ENCODE measurements around the gene TMEM89.

GRCh38 chr3:48619541-48620524 is 1.7 kb downstream of the TMEM89 start:
- TF ChIP-seq, protein P1, sequence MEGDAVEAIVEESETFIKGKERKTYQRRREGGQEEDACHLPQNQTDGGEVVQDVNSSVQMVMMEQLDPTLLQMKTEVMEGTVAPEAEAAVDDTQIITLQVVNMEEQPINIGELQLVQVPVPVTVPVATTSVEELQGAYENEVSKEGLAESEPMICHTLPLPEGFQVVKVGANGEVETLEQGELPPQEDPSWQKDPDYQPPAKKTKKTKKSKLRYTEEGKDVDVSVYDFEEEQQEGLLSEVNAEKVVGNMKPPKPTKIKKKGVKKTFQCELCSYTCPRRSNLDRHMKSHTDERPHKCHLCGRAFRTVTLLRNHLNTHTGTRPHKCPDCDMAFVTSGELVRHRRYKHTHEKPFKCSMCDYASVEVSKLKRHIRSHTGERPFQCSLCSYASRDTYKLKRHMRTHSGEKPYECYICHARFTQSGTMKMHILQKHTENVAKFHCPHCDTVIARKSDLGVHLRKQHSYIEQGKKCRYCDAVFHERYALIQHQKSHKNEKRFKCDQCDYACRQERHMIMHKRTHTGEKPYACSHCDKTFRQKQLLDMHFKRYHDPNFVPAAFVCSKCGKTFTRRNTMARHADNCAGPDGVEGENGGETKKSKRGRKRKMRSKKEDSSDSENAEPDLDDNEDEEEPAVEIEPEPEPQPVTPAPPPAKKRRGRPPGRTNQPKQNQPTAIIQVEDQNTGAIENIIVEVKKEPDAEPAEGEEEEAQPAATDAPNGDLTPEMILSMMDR (optimal IDR thresholded peaks at IDR 0.05 in 1 of 3, IDR thresholded peaks at IDR 0.05 in 1 of 3, conservative IDR thresholded peaks at IDR 0.05 in 1 of 3; ENCODE audit: extremely low read depth in 1 of 3, insufficient read depth in 2 of 3, low read length in 3 of 3): no peak
- no peak for TF ChIP-seq EZH2 (IDR thresholded peaks at IDR 0.05; ENCODE audit: low read length)
